ENCODE results near the gene CHADL.

CHADL gene

DNA sequence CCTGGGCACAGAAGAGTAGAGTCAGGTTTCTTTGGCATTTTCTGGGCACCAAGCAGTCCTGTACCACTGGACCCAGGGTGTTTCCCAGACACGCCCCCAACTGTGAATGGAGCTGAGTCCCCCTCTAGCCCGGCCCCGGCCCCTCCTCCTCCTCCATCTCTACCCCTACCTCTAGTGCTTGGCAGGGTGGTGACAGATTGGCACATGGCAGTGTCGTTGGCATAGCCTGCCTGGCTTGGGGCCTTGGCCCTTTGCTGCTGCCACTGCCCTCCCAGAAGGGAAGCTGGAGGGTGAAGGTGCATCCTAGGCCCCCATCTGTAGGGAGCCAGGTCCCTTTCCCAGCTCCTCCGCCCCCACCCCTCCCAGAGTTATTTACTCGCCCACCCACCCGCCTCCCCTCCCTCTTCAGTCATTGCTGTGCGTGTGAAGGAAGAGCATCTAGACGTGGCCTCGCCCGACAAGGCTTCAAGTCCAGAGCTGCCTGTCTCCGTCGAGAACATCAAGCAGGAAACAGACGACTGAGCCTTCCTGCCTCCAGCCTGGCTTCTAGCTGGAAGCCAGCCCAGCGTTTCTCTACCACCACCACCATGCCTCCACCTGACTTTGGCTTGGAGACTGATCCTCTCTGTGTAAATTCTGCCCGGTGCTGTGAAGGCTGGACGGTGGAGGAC lies 10.9 kb downstream of the CHADL start:
- ChIA-PET CTCF (interaction anchor here (1.1 to 1.8 kb wide), 4 partner anchors 8 to 308 kb away, joined by 3 to 5 read pairs (median 4); no protein-coding TSS in a partner anchor), POLR2A (no interaction called here)
- TF ChIP-seq, protein P1, sequence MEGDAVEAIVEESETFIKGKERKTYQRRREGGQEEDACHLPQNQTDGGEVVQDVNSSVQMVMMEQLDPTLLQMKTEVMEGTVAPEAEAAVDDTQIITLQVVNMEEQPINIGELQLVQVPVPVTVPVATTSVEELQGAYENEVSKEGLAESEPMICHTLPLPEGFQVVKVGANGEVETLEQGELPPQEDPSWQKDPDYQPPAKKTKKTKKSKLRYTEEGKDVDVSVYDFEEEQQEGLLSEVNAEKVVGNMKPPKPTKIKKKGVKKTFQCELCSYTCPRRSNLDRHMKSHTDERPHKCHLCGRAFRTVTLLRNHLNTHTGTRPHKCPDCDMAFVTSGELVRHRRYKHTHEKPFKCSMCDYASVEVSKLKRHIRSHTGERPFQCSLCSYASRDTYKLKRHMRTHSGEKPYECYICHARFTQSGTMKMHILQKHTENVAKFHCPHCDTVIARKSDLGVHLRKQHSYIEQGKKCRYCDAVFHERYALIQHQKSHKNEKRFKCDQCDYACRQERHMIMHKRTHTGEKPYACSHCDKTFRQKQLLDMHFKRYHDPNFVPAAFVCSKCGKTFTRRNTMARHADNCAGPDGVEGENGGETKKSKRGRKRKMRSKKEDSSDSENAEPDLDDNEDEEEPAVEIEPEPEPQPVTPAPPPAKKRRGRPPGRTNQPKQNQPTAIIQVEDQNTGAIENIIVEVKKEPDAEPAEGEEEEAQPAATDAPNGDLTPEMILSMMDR (IDR thresholded peaks at IDR 0.05; ENCODE audit: insufficient read depth, low read length, missing control alignments), result no peak
- DNase-seq (ENCODE audit: low read depth, low spot score), result no peak
- no peak overlapping the region for H3K4me3 ChIP-seq (ENCODE audit: low read depth, low read length)

DNA sequence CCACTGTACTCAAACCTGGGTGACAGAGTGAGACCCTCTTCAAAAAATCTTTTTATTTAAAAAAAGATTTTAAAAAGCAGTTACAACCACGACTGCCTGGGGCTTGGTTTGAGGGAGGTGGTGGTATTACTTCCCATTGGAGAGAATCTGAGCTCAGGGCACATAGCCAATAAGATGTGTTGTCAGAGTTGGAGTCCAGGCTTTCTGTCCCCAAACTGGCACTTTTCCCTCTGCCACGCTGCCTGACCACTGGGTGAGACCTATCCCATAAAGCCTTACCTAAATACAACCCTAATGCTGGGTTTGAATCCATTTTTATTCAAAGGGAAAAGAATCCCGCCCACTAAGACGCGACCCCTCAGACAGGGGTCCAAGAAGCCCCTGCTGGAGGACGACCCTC lies 11.5 kb downstream of the CHADL start:
- TF ChIP-seq, protein P1 (IDR thresholded peaks at IDR 0.05; ENCODE audit: insufficient read depth, low read length, missing control alignments), result no peak
- ChIA-PET CTCF (interaction anchor here (1.1 to 1.8 kb wide), 3 partner anchors 9 to 307 kb away, joined by 3 to 4 read pairs (median 4); no protein-coding TSS in a partner anchor), POLR2A (interaction anchor here (0.7 kb wide), 1 partner anchor 306 kb away, joined by 7 read pairs; no protein-coding TSS in a partner anchor)
- H3K4me3 ChIP-seq (ENCODE audit: low read depth, low read length), result no peak overlapping the region
- no peak for DNase-seq (ENCODE audit: low read depth, low spot score)

DNA sequence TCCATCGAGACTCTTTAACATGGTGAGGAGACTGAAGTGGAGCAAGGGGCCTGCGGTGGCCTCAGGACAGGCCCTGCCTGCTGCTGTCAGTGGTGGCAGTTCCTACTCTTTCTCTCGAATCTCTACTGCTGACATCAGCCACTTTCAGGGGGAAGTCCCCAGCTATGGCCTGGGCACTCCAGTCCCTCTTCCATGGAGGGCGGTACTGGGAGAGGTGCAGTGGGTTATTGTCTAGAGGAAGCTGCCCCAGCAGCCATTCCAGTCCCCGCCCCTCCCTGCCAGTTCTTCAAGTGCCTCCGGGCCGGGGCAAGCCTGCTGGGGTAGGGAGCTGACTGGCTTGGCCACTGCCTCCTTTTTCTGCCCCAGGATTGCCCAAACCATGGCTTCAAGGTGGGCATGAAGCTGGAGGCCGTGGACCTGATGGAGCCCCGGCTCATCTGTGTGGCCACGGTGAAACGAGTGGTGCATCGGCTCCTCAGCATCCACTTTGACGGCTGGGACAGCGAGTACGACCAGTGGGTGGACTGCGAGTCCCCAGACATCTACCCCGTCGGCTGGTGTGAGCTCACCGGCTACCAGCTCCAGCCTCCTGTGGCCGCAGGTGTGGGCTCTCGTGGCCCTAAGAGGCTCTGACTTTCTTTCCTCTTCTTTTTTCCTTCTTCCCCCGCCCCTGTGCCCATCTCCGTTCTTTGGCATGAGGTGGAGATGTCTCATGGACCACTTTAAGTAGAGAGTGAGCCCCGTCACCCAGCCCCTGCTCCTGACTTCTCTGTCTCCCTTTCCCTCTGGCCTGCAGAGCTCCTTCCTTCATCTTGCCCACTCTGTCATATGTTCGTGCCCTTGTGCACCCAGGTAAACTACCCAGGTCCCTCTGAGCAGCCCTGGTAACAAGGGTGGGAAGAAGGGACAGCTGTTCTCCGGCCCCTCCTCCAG lies 13.7 kb downstream of the CHADL start:
- POLR2A ChIA-PET, result no interaction called here
- no peak overlapping the region for H3K4me3 ChIP-seq (ENCODE audit: low read depth, low read length)
- CTCF ChIA-PET, result interaction anchor here (1.2 kb wide), 1 partner anchor 10 kb away, joined by 9 read pairs; no protein-coding TSS in a partner anchor
- DNase-seq (ENCODE audit: low read depth, low spot score), result no peak
- TF ChIP-seq, protein P1 (IDR thresholded peaks at IDR 0.05; ENCODE audit: insufficient read depth, low read length, missing control alignments), result no peak

DNA sequence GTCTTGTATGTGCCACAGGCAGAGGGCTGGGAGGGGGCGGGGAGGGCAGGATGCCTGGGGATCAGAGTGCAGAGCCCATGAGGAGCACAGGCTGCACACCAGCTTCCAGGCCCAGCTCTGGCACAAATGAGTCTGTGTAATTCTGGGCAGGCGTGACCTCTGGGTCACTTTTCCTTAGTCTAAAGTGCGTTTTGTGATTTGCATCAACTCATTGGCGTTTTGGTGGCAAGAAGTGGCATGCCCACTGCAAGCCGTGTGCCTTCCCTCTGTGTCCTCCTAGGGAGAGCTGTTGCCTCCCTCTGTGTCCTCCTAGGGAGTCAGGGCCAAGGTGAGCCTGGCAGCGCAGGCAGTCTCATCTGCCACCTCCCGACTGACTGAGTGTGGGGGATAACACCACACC lies 17.2 kb downstream of the CHADL start:
- TF ChIP-seq, protein P1 (IDR thresholded peaks at IDR 0.05; ENCODE audit: insufficient read depth, low read length, missing control alignments), result no peak
- no peak for DNase-seq (ENCODE audit: low read depth, low spot score)
- POLR2A ChIA-PET, result no interaction called here
- H3K4me3 ChIP-seq (ENCODE audit: low read depth, low read length), result no peak overlapping the region
- CTCF ChIA-PET, result no interaction called here

DNA sequence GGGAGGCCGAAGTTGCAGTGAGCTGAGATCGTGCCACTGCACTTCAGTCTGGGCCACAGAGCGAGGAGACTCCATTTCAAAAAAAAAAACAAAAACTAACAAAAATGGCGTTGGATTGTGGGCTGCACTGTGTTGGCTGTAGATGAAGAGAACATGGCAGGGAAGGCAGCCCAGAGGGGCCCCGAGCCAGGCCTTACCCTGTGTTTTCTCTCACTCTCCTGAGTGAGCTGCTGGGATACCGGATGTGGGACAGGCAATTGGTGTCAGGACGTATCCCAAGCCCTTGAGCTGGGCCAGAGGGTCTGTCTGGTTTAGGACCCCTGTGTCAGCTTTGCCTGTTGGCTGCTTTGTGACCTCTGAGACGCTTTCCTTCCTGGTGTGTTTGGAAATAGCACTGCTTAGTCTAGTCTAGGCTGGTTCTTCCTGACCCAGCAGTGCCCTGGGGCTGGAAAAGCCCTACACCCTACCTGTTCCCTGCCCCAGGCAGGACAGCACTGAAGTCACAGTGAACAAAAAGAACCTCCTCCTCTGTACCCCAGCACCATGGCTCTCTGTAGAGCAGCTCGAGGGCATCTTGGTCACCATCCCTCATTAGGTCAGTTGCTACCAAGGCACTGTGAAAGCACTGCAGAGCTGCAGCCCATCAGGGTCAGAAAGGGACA lies 17.8 kb downstream of the CHADL start:
- no peak overlapping the region for H3K4me3 ChIP-seq (ENCODE audit: low read depth, low read length)
- POLR2A ChIA-PET, result interaction anchor here (0.5 kb wide), 1 partner anchor 9 kb away, joined by 3 read pairs; no protein-coding TSS in a partner anchor
- TF ChIP-seq, protein P1 (IDR thresholded peaks at IDR 0.05; ENCODE audit: insufficient read depth, low read length, missing control alignments), result no peak
- CTCF ChIA-PET, result interaction anchor here (0.7 kb wide), 1 partner anchor 14 kb away, joined by 3 read pairs; no protein-coding TSS in a partner anchor
- DNase-seq (ENCODE audit: low read depth, low spot score), result no peak

Data from AG04449 (cell line).